ENCODE measurements around the gene TMEM116. TPM values are rescaled to one million over a fixed set of nuclear protein-coding genes. Genes with fewer than 3 reads are reported as not detected.
"Not testable (repeated sequence)": the region's sequence is repeated elsewhere in the genome, so short reads cannot be mapped to it uniquely, and the experiment has no call there.

The TMEM116 gene
- total and polyA plus RNA-seq, 12 donors, result 13.3 to 54.1 (median 39.0) TPM

- H3K9me3 ChIP-seq, result peaks cover 0 to 9% (median under 1%) of the 10 kb centered on the region in 11 donors
- no peak overlapping the region for H3K4me3 ChIP-seq
- ATAC-seq, result no peak
- TF ChIP-seq CTCF (IDR thresholded peaks at IDR 0.05), result no peak
- DNase-seq, result no peak
- peaks cover 0 to 31% (median 0%) of the 10 kb centered on the region in 9 donors for H3K36me3 ChIP-seq
- H3K27ac ChIP-seq, result no peak overlapping the region
- H3K4me1 ChIP-seq, result peaks cover 0 to 8% (median 0%) of the 10 kb centered on the region in 9 donors
- WGBS, 2 donors, result 91 to 94% methylated on average over 5 of the region's 5 CpGs
- intact Hi-C loops (cut with DNase I), result no loop called here
- H3K27me3 ChIP-seq, result no peaks in the 10 kb centered on the region
Observed at GRCh38 chr12:111954969-111955368, 58.0 kb downstream of the TMEM116 start.

- DNase-seq, result no peak
- H3K36me3 ChIP-seq, result peaks cover 0 to 31% (median 0%) of the 10 kb centered on the region in 9 donors
- H3K4me1 ChIP-seq, result peaks cover 0 to 8% (median 0%) of the 10 kb centered on the region in 9 donors
- peaks cover 0 to 7% (median 0%) of the 10 kb centered on the region in 11 donors for H3K9me3 ChIP-seq
- no peak overlapping the region for H3K27ac ChIP-seq
- no peaks in the 10 kb centered on the region for H3K27me3 ChIP-seq
- H3K4me3 ChIP-seq, result no peak overlapping the region
- 42 to 48% methylated on average over 4 of the region's 4 CpGs for WGBS, 2 donors
- intact Hi-C loops (cut with DNase I), result no loop called here
- no peak for TF ChIP-seq CTCF (IDR thresholded peaks at IDR 0.05)
- no peak for ATAC-seq
Observed at GRCh38 chr12:111953455-111953854, 59.5 kb downstream of the TMEM116 start.

GRCh38 chr12:111952084-111952787 lies 60.7 kb downstream of the TMEM116 start:
- 92 to 93% methylated on average over 4 of the region's 4 CpGs for WGBS, 2 donors
- ATAC-seq; DNase-seq; intact Hi-C loops (cut with DNase I); H3K27ac ChIP-seq; H3K9me3 ChIP-seq; H3K4me1 ChIP-seq; H3K4me3 ChIP-seq; H3K27me3 ChIP-seq: not testable (repeated sequence)
- H3K36me3 ChIP-seq, result peaks cover 0 to 31% (median 0%) of the 10 kb centered on the region in 9 donors

- ATAC-seq; H3K27ac ChIP-seq; DNase-seq; H3K27me3 ChIP-seq; H3K9me3 ChIP-seq; H3K4me3 ChIP-seq; intact Hi-C loops (cut with DNase I): not testable (repeated sequence)
- peaks cover 0 to 27% (median 0%) of the 10 kb centered on the region in 9 donors for H3K36me3 ChIP-seq
- WGBS, 2 donors, result 87 to 89% methylated on average over 3 of the region's 3 CpGs
- H3K4me1 ChIP-seq, result peaks cover 0 to 14% (median 0%) of the 10 kb centered on the region in 9 donors
Observed at GRCh38 chr12:111950961-111951676, 61.8 kb downstream of the TMEM116 start.

- H3K4me3 ChIP-seq, result no peak overlapping the region
- intact Hi-C loops (cut with DNase I), result loop anchor here in 5 of 10 donors (2.0 to 10.0 kb wide), 3 partner anchors 61 to 71 kb away; partner anchors contain the start of genes ERP29 (in 4 of the 5) and TMEM116 (in 4 of the 5)
- peaks cover 0 to 6% (median 0%) of the 10 kb centered on the region in 9 donors for H3K36me3 ChIP-seq
- H3K4me1 ChIP-seq, result peaks cover 0 to 17% (median 0%) of the 10 kb centered on the region in 9 donors
- H3K27me3 ChIP-seq, result no peaks in the 10 kb centered on the region
- TF ChIP-seq CTCF (IDR thresholded peaks at IDR 0.05), result no peak
- 97 to 100% methylated on average over 1 of the region's 1 CpG for WGBS, 2 donors
- ATAC-seq, result no peak
- no peak overlapping the region for H3K27ac ChIP-seq
- no peaks in the 10 kb centered on the region for H3K9me3 ChIP-seq
- DNase-seq, result no peak
Observed at GRCh38 chr12:111943929-111944328, 69.0 kb downstream of the TMEM116 start.
